SHP77 treated with DMSO at 0.1 percent for 48 hours (cell line): ENCODE results near the gene CDYL.

Source experiments
- DNase-seq: peaks from one replicate; lab custom pipeline; 2025; lab: John Stamatoyannopoulos, UW

CDYL gene, protein sequence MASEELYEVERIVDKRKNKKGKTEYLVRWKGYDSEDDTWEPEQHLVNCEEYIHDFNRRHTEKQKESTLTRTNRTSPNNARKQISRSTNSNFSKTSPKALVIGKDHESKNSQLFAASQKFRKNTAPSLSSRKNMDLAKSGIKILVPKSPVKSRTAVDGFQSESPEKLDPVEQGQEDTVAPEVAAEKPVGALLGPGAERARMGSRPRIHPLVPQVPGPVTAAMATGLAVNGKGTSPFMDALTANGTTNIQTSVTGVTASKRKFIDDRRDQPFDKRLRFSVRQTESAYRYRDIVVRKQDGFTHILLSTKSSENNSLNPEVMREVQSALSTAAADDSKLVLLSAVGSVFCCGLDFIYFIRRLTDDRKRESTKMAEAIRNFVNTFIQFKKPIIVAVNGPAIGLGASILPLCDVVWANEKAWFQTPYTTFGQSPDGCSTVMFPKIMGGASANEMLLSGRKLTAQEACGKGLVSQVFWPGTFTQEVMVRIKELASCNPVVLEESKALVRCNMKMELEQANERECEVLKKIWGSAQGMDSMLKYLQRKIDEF

DNA sequence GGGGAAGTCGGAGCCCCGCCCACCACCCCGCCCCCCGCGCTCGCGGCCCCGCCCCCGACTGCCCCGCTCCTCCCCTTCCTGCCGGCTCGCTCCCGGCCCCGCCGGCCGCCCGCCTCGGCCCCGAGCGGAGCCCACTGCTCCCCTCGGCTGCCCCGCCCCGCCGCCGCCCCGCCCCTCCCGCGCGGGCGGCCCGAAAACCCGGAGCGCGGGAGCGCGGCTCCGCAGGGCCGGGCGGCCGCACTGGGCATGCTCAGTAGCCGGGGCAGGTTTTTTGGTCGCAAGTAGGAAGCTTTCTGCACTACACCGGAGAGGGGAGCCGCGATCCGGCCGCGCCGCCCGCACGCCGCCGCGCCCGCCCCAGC is at the start of gene CDYL:
CDYL (plus strand) TSS at position 274 of the 362 bp plus-strand sequence. CDS start 380 bp downstream, outside the sequence.
- DNase-seq = peak; percentile 26

DNA sequence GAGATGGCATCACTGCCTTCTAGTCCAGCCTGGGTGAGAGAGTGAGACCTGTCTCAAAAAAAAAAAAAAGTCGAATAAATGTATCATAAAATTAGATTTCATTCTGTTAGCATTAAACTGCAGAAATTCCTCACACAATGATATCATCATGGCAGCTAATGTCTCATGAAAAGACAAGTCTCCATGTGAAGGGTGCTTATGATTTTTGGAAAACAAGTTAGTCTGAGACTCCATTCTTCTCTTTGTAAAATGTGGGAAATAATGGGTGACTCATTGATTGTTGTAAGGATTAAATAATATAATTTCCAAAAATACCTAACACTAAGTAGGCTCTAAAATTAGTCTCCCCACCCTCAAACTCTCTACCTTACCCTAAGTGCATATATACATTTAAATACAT is 49.6 kb upstream of the CDYL start:
- DNase-seq = no peak

DNA sequence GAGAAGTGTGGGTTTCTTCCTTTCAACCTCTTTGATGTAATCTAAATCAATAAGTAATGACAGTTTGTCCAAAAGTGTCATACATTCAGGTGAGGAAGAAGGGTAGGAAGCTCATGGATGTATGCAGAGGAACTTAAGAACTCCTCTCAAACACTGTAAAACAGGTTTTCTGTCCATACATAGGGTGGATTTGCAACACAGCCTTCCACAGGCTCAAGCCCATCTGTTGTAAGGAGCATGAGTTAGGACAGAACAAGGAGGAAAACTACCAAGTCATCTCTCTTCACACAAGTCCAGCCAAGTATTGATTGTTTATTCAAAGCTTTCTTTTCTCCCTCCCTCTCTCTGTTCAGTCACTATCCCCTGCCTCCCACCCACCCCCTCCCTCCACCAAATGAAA is 49.0 kb upstream of the CDYL start:
- no peak for DNase-seq

DNA sequence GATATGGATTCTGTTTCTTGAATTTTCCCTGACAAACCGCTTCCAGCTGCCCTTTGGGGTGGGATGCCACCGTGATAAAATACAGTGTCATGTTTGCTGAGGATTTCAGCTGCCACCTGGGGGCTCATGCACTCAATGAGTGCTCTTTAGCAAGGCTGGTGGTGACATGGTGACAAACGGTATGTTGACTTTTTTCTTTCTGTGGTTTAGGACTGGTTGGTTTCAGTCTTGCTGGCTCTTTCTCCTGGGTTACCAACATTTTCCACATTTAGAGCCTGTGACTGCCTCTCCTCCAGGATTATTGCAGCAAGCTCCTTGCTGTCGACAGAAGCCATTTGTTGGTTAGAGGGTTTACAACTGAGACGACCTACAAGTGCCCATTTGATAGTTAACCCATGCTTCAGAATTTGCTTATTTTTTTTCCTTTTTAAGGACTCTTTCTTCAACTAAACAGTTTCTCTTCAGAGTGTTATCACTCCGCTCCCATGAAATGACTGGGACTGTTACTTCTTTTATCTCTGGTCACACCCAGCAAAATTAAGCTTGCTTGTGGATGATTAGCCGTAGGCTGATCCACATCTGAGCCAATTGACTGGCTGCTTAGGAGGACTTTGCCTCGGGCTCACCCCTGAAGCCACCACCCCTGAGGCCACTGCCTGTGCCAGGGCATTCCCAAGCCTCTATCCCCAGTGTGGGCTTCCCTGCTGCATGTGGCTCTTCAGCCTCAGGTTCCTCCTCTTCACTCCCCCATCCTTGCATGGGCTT is 48.4 kb upstream of the CDYL start:
- peak; percentile 75 for DNase-seq

DNA sequence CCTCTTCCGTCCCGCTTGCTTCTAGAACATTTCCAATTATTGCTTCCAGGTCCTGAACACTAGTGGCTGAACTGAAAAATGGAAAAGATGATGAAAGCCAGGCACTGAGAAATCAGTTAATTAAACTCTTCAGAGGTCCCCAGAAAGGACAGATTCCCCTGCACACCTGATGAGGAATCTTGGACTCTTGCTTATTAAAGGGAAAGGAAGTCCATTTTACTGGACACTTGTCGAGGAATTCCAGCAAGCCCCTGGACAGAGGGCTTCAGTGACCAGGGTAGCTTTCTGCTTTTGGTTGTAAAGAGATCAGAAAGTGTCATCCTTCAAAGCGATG is 47.8 kb upstream of the CDYL start:
- no peak for DNase-seq

DNA sequence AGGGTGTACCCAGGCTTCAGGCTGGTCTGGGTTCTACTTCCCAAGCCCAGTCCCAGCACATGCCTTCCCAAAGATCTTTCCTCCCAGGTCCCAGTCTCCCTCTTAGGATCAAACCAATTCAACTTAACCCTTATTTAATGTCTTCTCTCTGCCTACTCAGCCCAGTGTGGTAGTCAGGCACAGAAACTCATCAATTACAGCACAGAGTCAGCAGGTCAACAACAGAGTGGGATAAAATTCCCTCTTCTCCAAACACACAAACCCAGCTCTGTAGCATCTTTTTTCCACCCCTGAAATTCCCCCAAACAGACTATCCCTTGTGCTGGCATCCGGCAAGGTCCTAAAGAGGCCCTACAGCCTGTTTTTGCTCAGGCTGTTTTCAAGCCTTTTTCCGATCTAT is 47.3 kb upstream of the CDYL start:
- no peak for DNase-seq

DNA sequence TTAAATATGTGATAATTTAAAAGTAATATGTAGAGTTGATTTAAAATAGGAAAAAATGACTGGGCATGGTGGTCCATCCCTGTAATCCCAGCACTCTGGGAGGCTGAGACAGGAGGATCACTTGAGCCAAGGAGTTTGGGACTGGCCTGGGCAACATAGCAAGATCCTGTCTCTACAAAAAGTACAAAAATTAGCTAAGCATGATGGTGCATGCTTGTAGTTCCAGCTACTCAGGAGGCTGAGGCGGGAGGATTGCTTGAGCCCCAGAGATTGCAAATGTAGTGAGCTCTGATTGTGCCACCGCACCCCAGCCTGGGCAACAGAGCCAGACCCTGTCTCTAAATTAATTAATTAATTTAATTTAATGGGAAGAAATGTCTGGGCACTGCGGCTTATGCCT is 44.2 kb upstream of the CDYL start:
- DNase-seq = no peak

DNA sequence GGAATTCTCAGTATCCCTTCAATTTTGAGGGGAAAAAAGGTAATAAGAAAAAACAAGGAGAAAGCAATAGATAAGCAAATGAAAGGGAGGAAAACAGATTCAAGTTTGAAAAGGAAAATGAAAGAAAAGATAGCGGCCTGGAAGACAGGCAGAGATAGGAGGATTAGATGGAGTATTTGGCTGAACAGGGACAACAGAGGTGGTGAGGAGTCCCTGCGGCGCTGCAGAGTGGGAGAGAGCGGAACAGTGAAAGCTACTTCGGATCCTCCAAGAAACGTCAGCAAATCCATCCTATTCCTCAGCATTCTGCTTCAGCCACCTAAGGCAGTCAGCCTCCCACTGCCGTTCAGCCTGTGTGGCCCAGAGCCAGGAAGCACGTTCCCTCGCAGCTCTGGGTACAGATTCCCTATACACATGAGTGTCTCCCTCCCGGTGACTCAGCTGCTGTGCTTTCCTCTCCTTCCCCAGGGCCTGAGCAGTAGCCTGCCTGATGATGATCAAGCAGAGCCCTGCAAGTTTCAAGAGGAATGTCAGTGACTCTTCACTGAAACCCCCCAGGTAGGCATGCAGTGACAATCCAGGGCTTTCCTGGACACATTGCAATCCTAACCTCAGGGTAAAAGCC is 43.4 kb upstream of the CDYL start:
- peak; percentile 12 for DNase-seq

DNA sequence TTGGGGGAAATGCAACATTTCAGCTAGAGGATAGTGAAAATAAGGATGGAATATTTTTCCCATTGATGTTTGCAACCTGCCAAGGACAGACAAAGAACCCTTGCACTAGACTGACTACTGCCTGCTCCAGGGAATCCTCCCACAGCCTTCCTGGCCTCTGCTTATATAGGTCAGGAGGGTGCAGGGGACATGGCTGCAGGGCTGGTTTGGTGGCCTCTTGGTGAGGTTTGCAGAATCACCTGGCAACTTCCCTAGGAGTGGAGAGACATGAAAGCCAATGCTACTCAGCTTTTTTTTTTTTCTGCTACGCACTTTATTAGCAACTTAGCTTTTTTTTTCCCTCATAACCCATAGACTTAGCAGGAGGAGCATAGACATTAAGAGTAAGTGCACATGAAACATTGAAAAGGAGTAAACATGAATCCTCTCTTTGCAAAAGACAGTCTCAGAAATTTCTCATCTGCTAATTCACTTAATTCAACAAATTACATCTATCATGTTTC is 39.8 kb upstream of the CDYL start:
- no peak for DNase-seq

DNA sequence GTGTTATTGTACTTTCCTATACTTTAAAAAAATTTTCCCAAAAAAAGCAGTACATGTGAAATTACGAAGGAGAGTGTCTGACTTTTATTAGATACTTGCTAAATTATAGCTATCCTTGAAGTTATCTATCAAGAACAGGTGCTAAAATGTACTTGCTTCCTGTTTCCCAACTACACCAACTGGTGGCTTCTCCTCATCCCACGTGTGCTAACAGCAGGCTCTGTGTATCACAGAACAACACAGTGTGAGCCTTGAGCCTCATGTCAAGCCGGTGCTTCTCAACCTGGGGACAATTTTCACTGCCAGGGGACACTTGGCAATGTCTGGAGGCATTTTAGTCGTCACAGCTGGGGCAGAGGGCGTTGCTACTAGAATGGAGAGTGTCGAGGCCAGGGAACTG is 36.2 kb upstream of the CDYL start:
- DNase-seq = no peak

DNA sequence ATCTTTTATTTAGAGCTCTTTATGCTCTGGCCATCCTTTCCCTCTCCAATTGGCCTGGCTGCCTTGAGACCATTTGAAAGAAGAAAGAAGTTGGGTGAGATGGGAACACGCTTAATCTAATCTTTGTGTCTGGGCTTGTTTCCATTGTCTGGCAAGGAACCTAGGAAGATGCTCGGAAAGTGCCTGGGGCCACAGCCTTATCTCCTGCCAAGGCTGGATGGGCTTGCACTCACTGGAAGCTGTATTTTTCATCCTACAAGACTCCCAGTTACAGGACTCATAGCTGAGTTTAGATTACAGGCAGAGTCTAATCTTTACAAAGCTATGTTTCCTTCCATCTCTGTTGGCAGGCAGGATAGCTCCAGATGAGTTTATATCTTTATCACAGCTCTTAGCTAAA is 33.1 kb upstream of the CDYL start:
- no peak for DNase-seq

DNA sequence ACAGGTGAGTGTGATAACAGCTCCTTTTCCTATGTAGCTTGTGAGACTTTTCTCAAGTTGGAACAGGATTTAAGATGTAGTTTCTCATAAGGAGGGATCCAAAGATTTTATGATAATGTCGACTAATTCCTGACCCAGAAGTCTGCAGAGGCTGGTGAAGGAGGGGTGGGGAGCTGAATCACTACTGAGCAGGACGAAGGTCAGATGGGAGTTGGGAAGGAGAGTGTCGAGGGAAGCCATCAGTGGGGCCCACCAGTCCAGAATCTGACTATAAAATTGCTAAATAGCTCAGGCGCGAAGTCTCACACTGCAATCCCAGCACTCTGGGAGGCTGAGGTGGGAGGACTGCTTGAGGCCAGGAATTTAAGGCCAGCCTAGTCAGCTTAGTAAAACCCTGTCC is 32.3 kb upstream of the CDYL start:
- DNase-seq = no peak

DNA sequence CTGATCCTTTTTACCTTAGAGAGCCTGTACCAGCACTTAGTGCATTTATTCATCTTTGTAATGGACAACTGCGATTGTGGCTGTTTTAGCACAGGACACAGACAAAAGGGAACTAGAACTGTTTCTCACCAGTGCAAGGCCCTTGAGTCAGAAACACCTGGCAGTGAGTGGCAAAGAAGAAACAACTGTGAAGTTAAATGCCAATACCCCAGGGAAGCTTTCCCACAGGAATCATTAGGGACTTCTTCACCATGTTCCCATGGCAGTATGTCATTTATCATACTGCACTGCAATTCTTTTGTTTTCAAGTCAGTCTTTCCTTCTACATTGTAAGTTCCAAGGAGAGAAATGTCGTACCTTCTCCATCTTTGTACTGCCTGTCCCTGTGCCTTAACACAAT is 28.6 kb upstream of the CDYL start:
- no peak for DNase-seq

DNA sequence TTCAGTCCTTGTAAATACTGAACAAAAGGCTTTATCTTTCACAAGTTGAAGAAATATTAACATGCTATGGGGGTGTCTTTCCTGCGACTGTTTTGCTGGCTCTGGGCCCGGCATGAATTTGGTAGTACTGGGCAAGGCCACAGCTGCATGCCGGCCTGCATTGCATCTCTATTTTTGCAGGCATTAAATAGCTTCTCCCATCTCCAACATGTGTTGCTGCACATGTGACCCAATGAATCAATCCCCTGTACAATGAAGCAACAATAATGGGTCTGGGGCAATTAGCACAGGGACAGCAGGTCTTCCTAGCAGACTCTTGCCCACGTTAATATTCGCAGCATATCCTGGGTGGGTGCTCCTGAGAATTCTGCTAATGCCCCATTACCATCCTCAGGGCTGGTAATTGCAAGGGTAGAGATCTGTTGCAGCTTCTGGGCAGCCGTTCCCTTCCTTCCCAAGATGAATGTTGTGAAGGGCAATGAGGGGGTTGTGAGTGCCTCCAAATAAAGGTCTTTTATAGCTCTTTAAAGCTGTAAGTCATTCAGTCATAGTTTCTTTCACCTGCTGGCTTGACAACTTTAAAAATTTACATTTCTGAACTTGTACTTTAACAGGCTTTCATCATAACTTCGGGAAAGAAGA is 24.3 kb upstream of the CDYL start:
- no peak for DNase-seq

DNA sequence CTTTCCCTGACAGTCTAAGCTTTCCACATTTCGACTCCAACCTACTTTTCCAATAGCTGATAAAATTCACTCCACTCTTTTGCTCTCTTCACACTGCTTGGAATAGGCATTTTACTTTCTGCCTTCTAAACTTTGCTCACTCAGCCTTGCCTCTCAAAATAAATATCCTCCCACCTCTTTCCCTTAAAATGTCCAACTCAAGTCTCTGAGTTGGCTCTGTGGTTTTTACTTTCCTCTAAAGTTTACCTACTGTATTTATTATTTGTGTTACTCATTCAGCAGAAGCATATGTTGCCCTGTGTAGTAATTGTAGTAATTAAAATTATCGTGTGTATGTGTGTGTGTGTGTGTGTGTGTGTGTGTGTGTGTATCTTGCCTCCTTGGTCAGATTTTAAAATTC is 20.0 kb upstream of the CDYL start:
- DNase-seq = no peak

DNA sequence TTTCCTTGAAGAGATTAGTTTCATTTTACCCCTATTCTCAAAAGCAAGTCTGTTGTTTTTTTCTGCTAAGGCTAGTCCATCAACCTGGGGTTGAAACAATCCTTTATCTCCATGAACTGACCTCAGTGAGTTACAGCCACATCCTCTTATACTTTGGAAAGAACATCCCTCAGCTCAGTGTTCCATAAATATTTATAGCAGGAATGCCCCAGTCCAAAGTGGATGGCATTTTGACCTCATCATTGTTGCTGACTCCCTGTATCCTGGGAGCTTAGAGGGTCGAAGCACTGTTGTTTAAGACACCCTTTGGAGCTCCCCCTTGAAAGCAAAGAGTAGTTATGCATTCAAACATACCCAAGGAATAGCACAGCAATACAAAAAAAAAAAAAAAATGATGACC is 16.2 kb upstream of the CDYL start:
- no peak for DNase-seq

DNA sequence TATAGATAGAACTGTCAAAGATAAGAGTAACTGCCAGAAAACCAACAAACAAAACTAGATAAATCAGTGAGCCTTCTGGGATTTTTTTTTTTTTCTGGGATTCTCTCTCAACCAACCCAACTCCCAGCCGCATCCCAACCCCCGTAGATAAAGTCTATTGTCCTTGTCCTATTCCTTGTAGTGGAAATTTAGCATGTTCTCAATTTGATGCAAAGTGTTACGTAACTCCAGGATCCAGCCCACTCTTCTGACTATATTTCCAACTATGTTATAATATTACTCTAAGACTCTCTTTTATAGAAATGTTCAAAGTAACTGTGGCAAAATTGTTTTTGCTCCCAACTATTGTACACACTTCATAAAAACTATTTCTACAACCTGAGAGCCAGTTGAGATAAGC is 15.4 kb upstream of the CDYL start:
- no peak for DNase-seq

DNA sequence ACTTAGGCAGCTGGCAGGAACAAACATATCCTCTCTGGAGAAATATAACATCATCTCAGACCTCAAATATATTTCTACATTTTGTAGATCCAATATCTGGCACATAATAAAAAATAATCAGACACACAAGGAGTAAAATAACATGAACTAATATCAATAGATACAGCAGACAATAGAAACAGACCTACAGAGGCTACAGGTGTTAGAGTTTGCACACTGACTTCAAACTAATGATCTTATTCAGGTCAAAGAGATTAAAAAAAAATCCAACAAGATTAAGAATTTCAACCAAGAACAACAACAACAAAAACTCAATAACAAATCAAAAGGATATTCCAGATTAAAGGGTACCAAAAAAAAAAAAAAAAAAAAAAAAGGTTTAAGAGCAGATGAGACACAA is 13.9 kb upstream of the CDYL start:
- no peak for DNase-seq

DNA sequence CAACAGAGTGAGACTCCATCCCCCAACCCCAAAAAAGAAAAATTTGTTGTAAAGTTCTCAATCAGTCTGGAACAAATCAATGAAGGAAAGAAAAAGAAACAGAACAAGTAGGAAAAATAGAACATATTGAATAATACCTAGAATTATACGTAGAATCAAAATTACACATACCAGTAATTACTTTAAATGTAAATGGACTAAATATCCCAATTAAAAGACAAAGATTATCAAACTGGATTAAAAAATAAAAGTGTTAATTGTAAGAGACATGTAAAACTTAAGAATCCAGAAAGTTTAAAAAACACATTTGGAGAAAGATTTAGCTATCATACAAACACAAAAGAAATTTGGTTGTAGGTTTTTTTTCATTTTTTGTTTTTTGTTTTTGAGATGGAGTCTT is 12.3 kb upstream of the CDYL start:
- DNase-seq = no peak

DNA sequence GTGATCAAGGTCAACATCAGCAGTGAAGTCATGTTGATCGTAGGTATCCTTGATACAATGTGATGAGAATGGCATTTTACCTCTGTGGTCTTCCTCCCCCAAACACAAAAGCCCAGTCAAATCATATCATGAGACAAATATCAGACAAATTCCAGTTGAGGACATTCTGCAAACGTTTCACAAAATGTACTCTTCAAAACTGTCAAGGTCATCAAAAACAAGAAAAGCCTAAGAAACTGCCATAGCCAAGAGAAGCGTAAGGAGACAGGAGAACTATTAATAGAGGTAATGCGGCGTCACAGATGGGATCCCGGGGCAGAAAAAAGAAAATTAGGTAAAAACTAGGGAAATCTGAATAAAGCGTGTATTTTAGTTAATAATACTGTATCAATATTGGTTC is 7.4 kb upstream of the CDYL start:
- DNase-seq = no peak

DNA sequence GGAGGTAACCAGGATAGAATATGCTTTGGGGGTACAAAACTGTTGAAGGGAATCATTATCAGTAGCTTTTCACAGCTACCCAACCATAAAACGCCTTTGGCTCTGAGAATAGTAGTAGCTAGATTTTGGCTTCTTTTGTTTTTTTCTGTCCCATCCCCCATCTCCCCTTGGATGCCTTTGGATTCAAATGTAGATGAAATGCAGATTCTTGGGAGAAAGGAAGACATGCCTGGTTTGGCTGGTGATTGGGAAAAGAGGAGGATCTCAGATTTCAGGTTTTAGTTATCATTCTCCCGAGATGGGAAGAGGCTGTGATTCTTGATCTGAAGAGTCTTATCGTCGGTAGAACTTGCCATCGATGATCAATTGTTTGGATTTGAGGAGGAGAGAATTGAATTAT is 3.5 kb upstream of the CDYL start:
- no peak for DNase-seq

DNA sequence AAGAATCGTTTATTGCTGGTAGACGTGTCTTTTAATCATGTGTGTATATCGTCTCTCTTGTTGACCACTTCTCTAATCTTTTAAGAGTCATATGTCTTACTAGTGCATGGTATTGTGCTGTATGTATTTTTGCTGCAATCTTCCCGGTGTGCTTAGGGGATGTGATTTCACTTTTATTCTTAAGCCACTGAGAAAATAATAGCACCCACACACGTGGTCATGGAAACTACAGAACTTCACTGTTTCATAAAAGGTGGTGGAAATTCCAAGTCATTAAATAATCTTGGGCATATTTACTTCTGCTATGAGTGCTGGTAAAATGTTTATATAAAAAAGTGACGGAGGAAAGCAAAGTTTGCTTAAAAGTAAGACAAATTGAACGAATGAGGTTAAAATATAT is 3.0 kb upstream of the CDYL start:
- no peak for DNase-seq
